Lower lobe of right lung (tissue), 2 donors: ENCODE data around the gene SH2D6. TPM values are rescaled to one million over a fixed set of nuclear protein-coding genes. Genes with fewer than 3 reads are reported as not detected.
A peak's percentile ranks its signal among the peaks of the same experiment; 100 is the strongest.

Experiments
- ATAC-seq, 2 donors: fragments of 200-7000 bp; cut with Tn5 transposase; one replicate each; pipeline ENCODE4 v1.9.1; 2020 to 2022; ENCODE audit warnings: mild to moderate bottlenecking in 2 of 2, moderate library complexity in 2 of 2
- DNase-seq: peaks from one replicate; pipeline ENCODE4 v3.0.0-alpha.2; 2020
- H3K27ac ChIP-seq: fragments of 200-600 bp; one replicate; pipeline ENCODE4 v1.8.0; 2022
- H3K27me3 ChIP-seq: fragments of 200-600 bp; one replicate; pipeline ENCODE4 v1.8.0; 2022; ENCODE audit warnings: low read depth
- H3K36me3 ChIP-seq: fragments of 200-600 bp; one replicate; pipeline ENCODE4 v1.8.0; 2022; ENCODE audit warnings: mild to moderate bottlenecking
- H3K4me1 ChIP-seq: fragments of 200-600 bp; one replicate; pipeline ENCODE4 v1.8.0; 2022
- H3K4me3 ChIP-seq: fragments of 200-600 bp; one replicate; pipeline ENCODE4 v1.8.0; 2022; ENCODE audit warnings: mild to moderate bottlenecking
- H3K9me3 ChIP-seq: fragments of 200-600 bp; one replicate; pipeline ENCODE4 v1.8.0; 2022
- intact Hi-C: fragments of 100-400 bp; cut with DNase I; formaldehyde crosslinking; loops from one replicate; pipeline ENCODE4 v1.11.0; 2022
- total RNA-seq: library from RNA; stranded (reverse); fragmentation: NEBNext Ultra II Directional; extraction: Animal tissue kit (Norgen Biotek cat#: 25700); gene quantifications from one replicate; pipeline ENCODE4 v1.2.1, GENCODE V29; 2021
- TF ChIP-seq, protein P1 (sequence below): fragments of 200-600 bp; IDR thresholded peaks from one replicate; pipeline ENCODE4 v1.8.0; 2022; ENCODE audit warnings: antibody characterized with exemption, mild to moderate bottlenecking
- donor health status: DM: no; HTN: yes; CAD: no; lungs with severe emphysema.

SH2D6 gene
- total RNA-seq, 1 donor from 2014 or later, result 0.97 TPM

DNA sequence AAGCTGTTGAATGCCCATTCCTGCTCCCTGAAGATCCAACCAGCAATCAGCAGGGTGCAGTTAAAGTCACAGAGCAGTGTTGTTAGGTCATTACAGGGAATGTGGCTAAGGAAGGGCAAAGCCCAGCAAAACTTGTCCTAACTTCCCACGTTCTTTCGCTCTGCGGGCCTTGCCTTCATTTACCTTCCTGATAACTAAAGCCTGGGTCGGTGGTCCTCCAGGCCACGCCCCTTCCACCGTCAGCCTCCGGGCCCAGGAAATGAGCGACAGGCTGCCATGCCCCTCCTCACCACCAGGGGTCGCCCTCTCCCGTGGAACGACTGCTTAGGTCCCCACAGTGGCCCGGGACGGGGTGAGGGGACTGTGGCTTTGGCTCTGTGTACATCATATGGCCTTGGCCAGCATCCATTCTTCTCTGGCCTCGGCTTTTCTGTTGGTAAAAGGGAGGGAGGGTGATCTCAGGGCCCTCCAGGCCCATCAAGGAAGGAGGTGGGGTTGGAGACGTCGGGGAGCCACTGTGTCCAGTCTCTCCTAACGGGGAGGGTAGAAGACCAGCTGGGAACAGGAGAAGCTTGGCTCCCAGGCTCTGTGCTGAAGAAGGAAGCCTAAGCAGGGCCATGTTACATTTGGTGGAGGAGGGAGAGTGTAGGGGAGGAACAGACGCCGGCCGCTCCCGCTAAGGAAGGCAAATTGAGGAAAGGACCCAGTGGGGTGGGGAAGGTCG is 2.2 kb downstream of the SH2D6 start:
- intact Hi-C loops, result loop anchor here (5.0 kb wide), 1 partner anchor 132 kb away; no protein-coding TSS in a partner anchor
- H3K4me3 ChIP-seq, result peak overlapping the region; percentile 12
- peak overlapping the region; percentile 94 for H3K27ac ChIP-seq
- peak; percentile 95 for DNase-seq
- peaks cover 32% of the 10 kb centered on the region for H3K4me1 ChIP-seq
- peak; percentile 84 to 94 for ATAC-seq
- no peaks in the 10 kb centered on the region for H3K27me3 ChIP-seq
- H3K36me3 ChIP-seq, result no peaks in the 10 kb centered on the region
- no peaks in the 10 kb centered on the region for H3K9me3 ChIP-seq
- TF ChIP-seq, protein P1, sequence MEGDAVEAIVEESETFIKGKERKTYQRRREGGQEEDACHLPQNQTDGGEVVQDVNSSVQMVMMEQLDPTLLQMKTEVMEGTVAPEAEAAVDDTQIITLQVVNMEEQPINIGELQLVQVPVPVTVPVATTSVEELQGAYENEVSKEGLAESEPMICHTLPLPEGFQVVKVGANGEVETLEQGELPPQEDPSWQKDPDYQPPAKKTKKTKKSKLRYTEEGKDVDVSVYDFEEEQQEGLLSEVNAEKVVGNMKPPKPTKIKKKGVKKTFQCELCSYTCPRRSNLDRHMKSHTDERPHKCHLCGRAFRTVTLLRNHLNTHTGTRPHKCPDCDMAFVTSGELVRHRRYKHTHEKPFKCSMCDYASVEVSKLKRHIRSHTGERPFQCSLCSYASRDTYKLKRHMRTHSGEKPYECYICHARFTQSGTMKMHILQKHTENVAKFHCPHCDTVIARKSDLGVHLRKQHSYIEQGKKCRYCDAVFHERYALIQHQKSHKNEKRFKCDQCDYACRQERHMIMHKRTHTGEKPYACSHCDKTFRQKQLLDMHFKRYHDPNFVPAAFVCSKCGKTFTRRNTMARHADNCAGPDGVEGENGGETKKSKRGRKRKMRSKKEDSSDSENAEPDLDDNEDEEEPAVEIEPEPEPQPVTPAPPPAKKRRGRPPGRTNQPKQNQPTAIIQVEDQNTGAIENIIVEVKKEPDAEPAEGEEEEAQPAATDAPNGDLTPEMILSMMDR, result peak; percentile 100

DNA sequence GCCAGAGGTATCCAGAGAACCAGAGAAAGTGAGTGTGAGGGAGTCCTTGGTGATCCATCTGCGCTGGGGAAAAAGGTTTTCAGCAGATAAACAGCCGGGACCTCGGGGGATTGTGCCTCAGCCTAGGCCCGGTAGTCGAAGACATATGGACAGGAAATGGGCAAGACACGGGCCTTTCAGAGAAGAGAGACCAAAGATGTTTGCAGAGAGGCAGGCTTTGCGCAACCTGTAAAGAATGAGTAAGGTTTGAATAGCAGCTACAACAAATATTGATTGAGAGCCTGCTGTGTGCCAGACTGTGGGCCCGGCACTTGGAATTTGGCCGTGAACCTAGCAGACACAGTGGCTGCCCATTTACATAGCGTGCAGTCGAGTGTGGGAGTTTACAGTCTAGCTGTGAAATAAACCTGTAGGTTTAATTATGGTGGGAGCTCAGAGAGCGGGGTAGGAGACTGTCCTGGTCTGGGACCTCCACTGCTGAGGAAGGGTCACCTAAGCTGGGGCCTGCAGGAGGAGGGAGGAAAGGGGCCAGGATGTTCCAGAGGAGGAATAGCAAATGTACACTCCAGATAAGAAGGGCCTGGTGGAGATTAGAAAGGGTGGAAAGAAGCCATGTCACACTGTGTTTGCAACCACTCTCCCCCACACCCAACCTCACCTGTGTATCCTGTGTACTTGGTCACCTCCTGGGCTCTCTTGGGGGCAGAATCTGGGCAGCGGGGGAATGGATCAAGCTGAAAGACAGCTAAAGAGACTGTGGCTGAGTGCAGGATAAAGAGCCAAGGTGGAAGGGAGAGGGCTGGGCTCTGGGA is 3.0 kb downstream of the SH2D6 start:
- H3K27me3 ChIP-seq, result no peaks in the 10 kb centered on the region
- DNase-seq (peak; percentile 74), ATAC-seq (peak; percentile 70 to 82)
- peak overlapping the region; percentile 12 for H3K4me3 ChIP-seq
- H3K9me3 ChIP-seq, result no peaks in the 10 kb centered on the region
- H3K36me3 ChIP-seq, result no peaks in the 10 kb centered on the region
- TF ChIP-seq, protein P1, result no peak
- H3K4me1 ChIP-seq, result peaks cover 30% of the 10 kb centered on the region
- H3K27ac ChIP-seq, result peak overlapping the region; percentile 94
- intact Hi-C loops, result loop anchor here (5.0 kb wide), 1 partner anchor 131 kb away; no protein-coding TSS in a partner anchor

DNA sequence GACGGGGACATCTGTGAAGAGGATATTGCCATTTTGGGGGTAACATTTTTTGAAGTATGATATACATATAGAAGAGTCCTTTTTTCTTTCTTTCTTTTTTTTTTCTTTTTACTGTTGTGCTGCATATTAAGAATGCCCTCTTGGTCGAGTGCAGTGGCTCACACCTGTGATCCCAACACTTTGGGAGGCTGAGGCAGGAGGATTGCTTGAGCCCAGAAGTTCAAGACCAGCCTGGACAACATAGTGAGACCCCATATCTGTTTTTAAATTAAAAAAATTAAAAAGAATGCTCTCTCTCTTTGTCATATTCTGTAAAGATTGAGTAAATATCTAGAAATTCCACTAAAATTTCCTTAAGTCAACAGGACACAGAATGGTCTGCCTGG is 3.6 kb downstream of the SH2D6 start:
- Histone ChIP-seq H3K36me3 (no peaks in the 10 kb centered on the region), H3K9me3 (no peaks in the 10 kb centered on the region), H3K4me1 (peaks cover 30% of the 10 kb centered on the region), H3K27ac (peak overlapping the region; percentile 94), H3K27me3 (no peaks in the 10 kb centered on the region), H3K4me3 (no peak overlapping the region)
- TF ChIP-seq, protein P1, result no peak
- intact Hi-C loops, result loop anchor here (5.0 kb wide), 1 partner anchor 130 kb away; no protein-coding TSS in a partner anchor
- DNase-seq, result no peak
- ATAC-seq, result no peak

GRCh38 chr2:85423525-85423924 is 5.0 kb downstream of the SH2D6 start:
- H3K27ac ChIP-seq, result no peak overlapping the region
- no peaks in the 10 kb centered on the region for H3K36me3 ChIP-seq
- DNase-seq (no peak), ATAC-seq (no peak)
- TF ChIP-seq, protein P1, result no peak
- no peaks in the 10 kb centered on the region for H3K9me3 ChIP-seq
- peaks cover 30% of the 10 kb centered on the region for H3K4me1 ChIP-seq
- no peaks in the 10 kb centered on the region for H3K27me3 ChIP-seq
- intact Hi-C loops, result loop anchor here (5.0 kb wide), 1 partner anchor 129 kb away; no protein-coding TSS in a partner anchor
- H3K4me3 ChIP-seq, result no peak overlapping the region

DNA sequence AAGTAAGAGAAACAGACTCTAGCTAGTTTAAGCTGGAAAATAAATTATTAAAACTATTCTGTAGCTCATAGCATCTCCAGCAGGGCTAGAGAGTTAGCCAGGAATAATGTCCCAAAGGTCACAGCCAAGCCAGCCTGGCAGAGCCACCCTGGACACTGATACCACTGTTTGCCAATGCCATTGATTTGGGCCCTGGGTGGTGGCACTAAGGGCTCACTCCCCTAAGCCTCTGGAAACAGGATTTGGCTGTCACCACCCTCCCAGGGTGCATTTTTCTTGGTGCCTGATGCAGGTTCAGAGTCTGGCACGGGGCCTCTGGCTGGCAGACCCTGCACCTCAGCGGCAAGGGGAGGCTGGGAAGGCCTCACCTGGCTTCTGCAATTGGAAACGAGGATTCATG is 7.1 kb downstream of the SH2D6 start:
- no peaks in the 10 kb centered on the region for H3K27me3 ChIP-seq
- no peak overlapping the region for H3K27ac ChIP-seq
- H3K4me1 ChIP-seq, result peaks cover 12% of the 10 kb centered on the region
- intact Hi-C loops, result no loop called here
- ATAC-seq (no peak), DNase-seq (no peak)
- H3K4me3 ChIP-seq, result no peak overlapping the region
- H3K36me3 ChIP-seq, result no peaks in the 10 kb centered on the region
- H3K9me3 ChIP-seq, result no peaks in the 10 kb centered on the region
- TF ChIP-seq, protein P1, result no peak
